Uterus (tissue), 2 donors: ENCODE data around the gene RC3H1.

Experiments used
- CTCF ChIP-seq, 4 experiments: fragments of 200-600 bp in 2 of 4; fragments of 450-650 bp in 2 of 4; sonication (generic) in 2 of 4; IDR thresholded peaks; one replicate each; pipeline ENCODE4 v1.5.1; 2016 to 2019; ENCODE audit warnings: antibody characterized with exemption in 4 of 4, mild to moderate bottlenecking in 2 of 4, moderate library complexity in 1 of 4
- POLR2A ChIP-seq, 2 donors: fragments of 450-650 bp; IDR thresholded peaks; one replicate each; pipeline ENCODE4 v1.6.1; 2016; ENCODE audit warnings: antibody characterized with exemption in 2 of 2, mild to moderate bottlenecking in 1 of 2, moderate library complexity in 1 of 2

GRCh38 chr1:174028495-174028894 lies 6.3 kb upstream of the RC3H1 start:
- TF ChIP-seq POLR2A (IDR thresholded peaks at IDR 0.05), result no peak
- TF ChIP-seq CTCF (IDR thresholded peaks at IDR 0.05), result no peak
